HFF-Myc (cell line): ENCODE results near the gene SCFD2.
"Not testable (repeated sequence)": the region's sequence is repeated elsewhere in the genome, so short reads cannot be mapped to it uniquely, and the experiment has no call there.

Experiments used
- DNase-seq: peaks from one replicate; pipeline ENCODE4 v3.0.0-alpha.2; 2011; ENCODE audit warnings: low read depth; ENCODE audit errors: extremely low read depth
- H3K4me3 ChIP-seq: replicated peaks from 2 replicates; pipeline ENCODE4 v1.5.1; 2011; ENCODE audit warnings: low read depth, mild to moderate bottlenecking, control low read depth, low read length
- CTCF ChIP-seq: IDR thresholded peaks from 2 replicates; pipeline ENCODE4 v1.5.1; 2012; ENCODE audit warnings: mild to moderate bottlenecking, low read depth, low read length, control low read depth; ENCODE audit errors: missing control alignments

The SCFD2 gene

GRCh38 chr4:53066155-53066554, 299.7 kb downstream of the SCFD2 start:
- DNase-seq = no peak
- TF ChIP-seq CTCF = no peak
- H3K4me3 ChIP-seq = no peak overlapping the region

- no peak for TF ChIP-seq CTCF
- H3K4me3 ChIP-seq = no peak overlapping the region
- DNase-seq = no peak
Measured at GRCh38 chr4:53064609-53065008, 301.3 kb downstream of the SCFD2 start.

DNA sequence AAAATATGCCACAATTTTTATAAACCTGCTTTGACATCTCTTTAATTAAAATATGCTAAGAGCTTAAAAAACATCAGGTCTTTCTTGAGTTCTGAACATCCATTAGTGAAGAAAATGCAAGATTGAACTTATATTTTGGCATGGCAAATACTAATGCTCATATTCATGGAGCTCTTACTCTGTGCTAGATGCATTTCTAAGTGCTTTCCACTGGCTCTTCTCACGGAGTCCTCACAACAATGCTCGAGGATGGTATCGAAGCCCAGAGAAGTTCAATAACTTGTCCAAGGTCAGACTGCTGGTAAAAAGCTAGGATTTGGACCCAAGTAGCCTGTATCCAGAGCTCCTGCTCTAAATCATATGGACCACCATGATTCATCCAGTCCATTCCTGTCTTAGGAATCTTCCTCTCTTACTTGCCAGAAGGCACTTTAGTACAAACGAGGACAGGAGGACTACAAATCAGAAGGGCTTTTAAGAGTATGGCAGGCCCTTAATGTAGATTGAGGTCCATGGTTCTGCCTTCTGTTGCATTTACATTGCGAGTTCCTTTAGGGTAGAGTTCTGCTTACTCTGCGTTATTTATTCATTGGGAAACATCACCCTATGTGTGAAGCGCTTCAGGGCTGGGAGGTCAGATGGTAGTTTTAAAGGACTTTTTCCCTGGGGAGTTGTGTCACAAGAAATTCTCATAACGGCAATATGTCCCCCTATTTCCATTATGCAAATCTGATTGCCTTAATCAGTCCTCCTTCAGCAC, 304.6 kb downstream of the SCFD2 start:
- DNase-seq = no peak
- TF ChIP-seq CTCF = no peak
- no peak overlapping the region for H3K4me3 ChIP-seq

DNA sequence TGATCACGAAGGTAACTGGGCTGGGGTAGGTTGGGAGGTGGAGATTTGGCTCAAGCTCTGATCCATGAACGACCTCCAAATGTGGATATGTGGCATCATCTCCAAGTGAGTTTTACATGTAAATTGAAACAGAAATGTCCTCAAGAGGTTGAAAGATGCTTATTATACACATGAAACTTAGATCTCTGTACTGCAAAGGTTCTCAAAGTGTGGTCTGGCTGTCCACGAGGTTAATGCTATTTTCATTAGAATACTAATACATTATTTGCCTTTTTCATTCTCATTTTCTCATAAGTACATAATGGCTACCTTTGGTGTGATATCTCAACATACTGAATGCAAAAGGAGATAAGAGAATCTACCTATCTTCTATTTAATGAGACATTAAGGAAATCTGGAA, 305.6 kb downstream of the SCFD2 start:
- DNase-seq = no peak
- TF ChIP-seq CTCF = no peak
- H3K4me3 ChIP-seq = no peak overlapping the region

- TF ChIP-seq CTCF = no peak
- DNase-seq = no peak
- H3K4me3 ChIP-seq = no peak overlapping the region
Measured at GRCh38 chr4:53059871-53060270, 306.0 kb downstream of the SCFD2 start.

DNA sequence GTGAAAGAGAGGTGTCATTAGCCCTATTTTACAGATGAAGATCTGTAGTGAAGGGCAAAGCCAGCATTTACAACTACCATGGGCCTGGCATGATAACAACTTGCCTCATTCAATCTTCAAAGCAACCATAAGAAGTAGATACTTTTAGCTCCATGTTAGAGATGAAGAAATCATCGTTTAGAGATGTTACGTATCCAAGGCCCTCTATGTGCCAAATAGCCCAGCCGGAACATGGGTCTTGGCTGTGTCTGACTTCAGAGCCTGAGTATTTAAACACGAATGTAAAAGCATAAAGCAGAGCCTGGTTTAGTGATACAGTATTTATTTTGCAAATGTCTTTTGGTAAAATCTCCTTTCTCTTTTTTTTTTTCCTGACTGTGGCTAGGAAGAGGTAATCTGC, 306.6 kb downstream of the SCFD2 start:
- DNase-seq = no peak
- TF ChIP-seq CTCF = no peak

GRCh38 chr4:53057679-53058078, 308.2 kb downstream of the SCFD2 start:
- H3K4me3 ChIP-seq = no peak overlapping the region
- no peak for DNase-seq
- no peak for TF ChIP-seq CTCF

More for the DNA sequence above, 306.6 kb downstream of the SCFD2 start:
- H3K4me3 ChIP-seq = no peak overlapping the region

DNA sequence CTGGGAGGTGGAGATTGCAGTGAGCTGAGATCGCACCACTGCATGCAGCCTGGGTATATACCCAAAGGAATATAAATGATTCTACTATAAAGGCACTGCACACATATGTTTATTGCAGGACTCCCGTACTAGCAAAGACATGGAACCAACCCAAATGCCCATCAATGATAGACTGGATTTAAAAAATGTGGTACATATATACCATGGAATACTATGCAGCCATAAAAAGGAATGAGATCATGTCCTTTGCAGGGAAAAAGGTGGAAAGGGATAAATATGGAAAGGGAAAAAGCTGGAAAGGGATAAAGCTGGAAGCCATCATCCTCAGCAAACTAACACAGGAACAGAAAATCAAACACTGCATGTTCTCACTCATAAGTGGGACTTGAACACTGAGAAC, 308.8 kb downstream of the SCFD2 start:
- not testable (repeated sequence) for H3K4me3 ChIP-seq, DNase-seq
